AG09309 (cell line): ENCODE results near the gene TMEM9.

ENCODE experiments used
- DNase-seq: peaks from one replicate; pipeline ENCODE4 v3.0.0-alpha.2; 2010; ENCODE audit warnings: low read depth
- H3K4me3 ChIP-seq: 2 replicates; pipeline ENCODE4 v1.5.1; 2011; ENCODE audit warnings: mild to moderate bottlenecking, low read depth, low read length, moderate library complexity; ENCODE audit not compliant: control insufficient read depth
- CTCF ChIP-seq: IDR thresholded peaks from 2 replicates; pipeline ENCODE4 v1.5.1; 2011; ENCODE audit warnings: mild to moderate bottlenecking, low read depth, low read length, inconsistent platforms; ENCODE audit not compliant: insufficient read depth, control insufficient read depth; ENCODE audit errors: missing control alignments

Gene TMEM9

GRCh38 chr1:201157949-201158348 lies 3.7 kb upstream of the TMEM9 start:
- no peak for DNase-seq
- no peak for TF ChIP-seq CTCF

GRCh38 chr1:201156819-201157218 lies 2.5 kb upstream of the TMEM9 start:
- no peak for DNase-seq

More at GRCh38 chr1:201157949-201158348, 3.7 kb upstream of the TMEM9 start:
- H3K4me3 ChIP-seq: no peak overlapping the region

GRCh38 chr1:201156346-201156745 lies 2.1 kb upstream of the TMEM9 start:
- no peak overlapping the region for H3K4me3 ChIP-seq
- TF ChIP-seq CTCF: no peak
- DNase-seq: no peak

More at GRCh38 chr1:201156819-201157218, 2.5 kb upstream of the TMEM9 start:
- no peak for TF ChIP-seq CTCF
- no peak overlapping the region for H3K4me3 ChIP-seq

GRCh38 chr1:201155354-201155753 lies 1.1 kb upstream of the TMEM9 start:
- DNase-seq: no peak
- no peak for TF ChIP-seq CTCF

GRCh38 chr1:201153474-201154388 lies 543 bp downstream of the TMEM9 start:
- H3K4me3 ChIP-seq: peak overlapping the region; percentile 87
- TF ChIP-seq CTCF: no peak
- no peak for DNase-seq

More at GRCh38 chr1:201155354-201155753, 1.1 kb upstream of the TMEM9 start:
- H3K4me3 ChIP-seq: no peak overlapping the region

- TF ChIP-seq CTCF: peak; percentile 48
- DNase-seq: no peak
- no peak overlapping the region for H3K4me3 ChIP-seq
Observed at GRCh38 chr1:201149400-201149799, 4.9 kb downstream of the TMEM9 start.
